Choroid plexus epithelial cell (primary cell): ENCODE results near the gene CRYL1.

Experiments used
- DNase-seq: peaks from one replicate; pipeline ENCODE4 v3.0.0-alpha.2; 2010; ENCODE audit warnings: low read depth
- H3K4me3 ChIP-seq: 2 replicates; pipeline ENCODE4 v1.5.1; 2011; ENCODE audit warnings: low read depth, mild to moderate bottlenecking, control low read depth, low read length, moderate library complexity
- CTCF ChIP-seq: conservative IDR thresholded peaks from 2 replicates; pipeline ENCODE4 v1.5.1; 2011; ENCODE audit warnings: low read depth, mild to moderate bottlenecking, control low read depth, inconsistent platforms, low read length, moderate library complexity

The CRYL1 gene

DNA sequence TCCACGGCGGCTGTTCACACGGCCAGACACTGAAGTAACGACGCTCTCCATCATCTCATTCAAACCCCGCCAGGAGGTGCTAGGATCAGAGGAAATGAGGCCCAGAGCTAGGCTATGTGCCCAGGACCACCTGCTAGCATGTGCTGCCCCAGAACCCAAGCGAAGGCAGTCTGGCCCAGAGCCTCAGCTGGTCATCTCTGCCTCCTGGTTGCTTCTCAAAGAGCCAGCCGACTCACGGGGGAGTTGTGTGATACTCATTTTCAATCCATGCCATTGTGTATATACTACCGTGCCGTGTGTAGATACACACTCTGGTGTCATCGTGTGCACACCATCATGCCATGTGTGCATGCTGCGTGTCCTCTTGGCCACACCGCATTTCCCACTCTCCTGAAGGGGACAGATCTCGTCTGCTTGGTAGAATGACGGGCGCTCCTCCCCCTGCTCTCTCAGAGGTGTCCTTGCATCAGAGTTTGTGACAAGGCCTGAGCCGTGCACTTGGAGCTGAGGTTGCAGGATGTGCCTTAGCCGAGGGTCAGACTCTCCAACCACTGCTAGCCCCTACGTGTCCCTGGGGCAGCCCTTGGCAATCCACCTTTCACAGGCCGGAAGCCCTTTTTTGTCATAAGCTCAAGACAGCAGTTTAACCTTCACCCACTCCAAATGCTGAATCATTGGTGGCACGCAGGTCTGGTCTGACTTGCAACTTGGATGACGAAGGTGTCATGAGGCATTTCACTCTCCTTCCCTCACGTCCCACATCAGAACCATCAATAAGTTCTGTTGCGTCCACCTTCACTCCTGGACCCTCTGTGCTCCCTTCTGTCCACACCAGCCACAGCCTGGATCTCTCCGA lies 130.4 kb downstream of the CRYL1 start:
- no peak overlapping the region for H3K4me3 ChIP-seq
- DNase-seq: no peak
- no peak for TF ChIP-seq CTCF

DNA sequence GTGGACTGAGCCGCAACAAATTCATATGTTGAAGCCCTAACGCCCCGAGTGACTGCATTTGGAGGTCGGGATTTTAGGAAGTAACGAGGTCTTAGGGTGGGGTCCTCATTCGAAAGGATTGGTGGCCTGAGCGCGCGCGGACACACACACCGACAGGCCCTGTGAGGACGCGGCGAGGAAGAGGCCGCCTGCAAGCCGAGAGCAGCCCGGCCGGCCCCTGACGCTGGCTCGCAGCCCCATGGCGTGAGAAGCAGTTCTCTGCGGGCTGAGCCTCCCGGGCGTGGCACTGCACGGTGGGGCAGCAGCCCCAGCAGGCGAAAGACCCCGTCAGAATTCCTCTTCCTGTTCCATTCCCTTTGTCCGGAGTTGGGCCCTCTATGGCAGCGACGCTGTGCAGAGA lies 131.2 kb downstream of the CRYL1 start:
- DNase-seq: no peak
- no peak for TF ChIP-seq CTCF
- H3K4me3 ChIP-seq: no peak overlapping the region

DNA sequence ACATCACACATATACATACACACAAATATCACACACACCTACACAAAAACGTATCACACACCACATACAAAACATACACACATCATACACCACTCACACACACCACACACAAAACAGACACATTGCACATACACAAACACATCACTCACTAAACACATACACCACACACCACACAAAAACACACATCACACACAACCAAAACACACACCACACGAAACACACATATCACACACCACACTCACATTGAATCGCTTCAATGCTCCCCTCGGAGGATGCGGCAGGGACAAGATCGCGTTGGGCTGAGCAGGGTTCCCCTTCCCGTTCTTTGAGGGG lies 131.5 kb downstream of the CRYL1 start:
- H3K4me3 ChIP-seq: no peak overlapping the region
- no peak for TF ChIP-seq CTCF
- DNase-seq: no peak

DNA sequence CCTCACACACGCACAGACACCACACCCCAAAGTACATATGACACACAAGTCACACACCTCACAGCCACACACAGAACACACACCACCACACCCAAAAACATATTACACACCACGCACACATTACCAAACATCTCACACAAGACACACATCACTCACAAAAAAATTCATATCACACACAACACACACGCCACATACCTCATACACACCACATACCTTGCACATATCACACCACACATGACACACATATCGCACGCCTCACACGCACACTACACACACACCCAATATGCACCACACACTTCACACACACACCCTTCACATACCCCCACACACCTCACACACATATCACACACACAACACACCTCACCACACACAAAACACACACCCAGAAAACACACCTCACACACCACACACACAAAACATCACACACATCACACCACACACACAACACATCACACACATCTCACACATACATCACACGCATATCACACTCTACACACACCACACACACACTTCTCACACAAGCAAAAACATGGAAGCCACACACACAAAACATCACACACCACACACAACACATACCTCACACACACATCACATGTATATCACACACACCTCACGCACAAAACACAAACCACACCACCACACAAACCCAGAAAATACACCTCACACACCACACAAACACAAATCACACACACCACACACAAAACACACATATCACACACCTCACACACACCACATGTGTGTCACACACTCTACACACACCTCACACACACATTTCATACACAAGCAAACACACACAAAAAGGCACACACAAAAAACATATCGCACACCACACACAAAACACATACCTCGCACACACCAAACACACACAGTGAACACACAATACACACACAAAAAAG lies 132.1 kb downstream of the CRYL1 start:
- H3K4me3 ChIP-seq: no peak overlapping the region
- DNase-seq: no peak
- TF ChIP-seq CTCF: no peak

DNA sequence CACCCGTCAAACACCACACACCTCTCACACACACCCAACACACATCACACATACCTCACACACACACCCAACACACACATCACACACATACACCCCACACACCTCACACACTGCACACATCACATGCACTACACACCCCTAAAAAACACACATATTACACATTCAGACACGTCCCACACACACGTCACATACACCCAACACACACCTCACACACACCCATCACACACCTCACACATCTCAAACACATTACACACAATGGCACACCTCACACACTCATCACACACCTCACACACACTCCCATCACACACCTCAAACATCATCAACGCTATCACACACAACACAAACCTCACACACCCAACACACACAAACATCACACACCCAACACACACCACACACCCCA lies 133.1 kb downstream of the CRYL1 start:
- TF ChIP-seq CTCF: no peak
- no peak for DNase-seq
- no peak overlapping the region for H3K4me3 ChIP-seq

GRCh38 chr13:20391597-20392452 lies 133.8 kb downstream of the CRYL1 start:
- no peak for TF ChIP-seq CTCF
- no peak for DNase-seq

More at GRCh38 chr13:20391597-20392452, 133.8 kb downstream of the CRYL1 start:
- no peak overlapping the region for H3K4me3 ChIP-seq
